Adipocyte (in vitro differentiated cells): ENCODE measurements around the gene RANBP10.

Experiments used
- DNase-seq: peaks from one replicate; pipeline ENCODE4 v3.0.0-alpha.2; 2015; ENCODE audit warnings: low read depth
- H3K27me3 ChIP-seq: replicated peaks from 2 replicates; pipeline ENCODE4 v1.7.0; 2013; ENCODE audit warnings: mild to moderate bottlenecking, low read length, moderate library complexity; ENCODE audit not compliant: control insufficient read depth, insufficient read depth
- H3K36me3 ChIP-seq: 2 replicates; pipeline ENCODE4 v1.7.0; 2013; ENCODE audit warnings: low read length, mild to moderate bottlenecking, moderate library complexity; ENCODE audit not compliant: control insufficient read depth, insufficient read depth, severe bottlenecking
- H3K4me1 ChIP-seq: 2 replicates; pipeline ENCODE4 v1.7.0; 2013; ENCODE audit warnings: mild to moderate bottlenecking, low read length, moderate library complexity; ENCODE audit not compliant: control insufficient read depth, insufficient read depth
- H3K4me3 ChIP-seq: 2 replicates; pipeline ENCODE4 v1.7.0; 2013; ENCODE audit warnings: mild to moderate bottlenecking, low read length, moderate library complexity
- H3K9ac ChIP-seq: 2 replicates; pipeline ENCODE4 v1.7.0; 2013; ENCODE audit warnings: mild to moderate bottlenecking, low read length, moderate library complexity
- H3K9me3 ChIP-seq: 2 replicates; pipeline ENCODE4 v1.7.0; 2013; ENCODE audit warnings: mild to moderate bottlenecking, low read length, moderate library complexity; ENCODE audit not compliant: control insufficient read depth

RANBP10 gene

GRCh38 chr16:67733734-67734470 lies 72.5 kb downstream of the RANBP10 start:
- Histone ChIP-seq H3K27me3 (no peaks in the 10 kb centered on the region), H3K9me3 (no peaks in the 10 kb centered on the region), H3K36me3 (peaks cover 42% of the 10 kb centered on the region), H3K4me1 (no peaks in the 10 kb centered on the region), H3K9ac (no peak overlapping the region), H3K4me3 (no peak overlapping the region)
- no peak for DNase-seq

GRCh38 chr16:67731753-67732095 lies 74.6 kb downstream of the RANBP10 start:
- peaks cover 60% of the 10 kb centered on the region for H3K36me3 ChIP-seq

GRCh38 chr16:67731071-67731752 lies 75.1 kb downstream of the RANBP10 start:
- DNase-seq: no peak
- Histone ChIP-seq H3K27me3 (no peaks in the 10 kb centered on the region), H3K4me1 (peaks cover 5% of the 10 kb centered on the region), H3K9me3 (no peaks in the 10 kb centered on the region), H3K9ac (no peak overlapping the region), H3K36me3 (peaks cover 64% of the 10 kb centered on the region), H3K4me3 (no peak overlapping the region)

More at GRCh38 chr16:67731753-67732095, 74.6 kb downstream of the RANBP10 start:
- H3K9me3 ChIP-seq: no peaks in the 10 kb centered on the region
- H3K27me3 ChIP-seq: no peaks in the 10 kb centered on the region
- no peak overlapping the region for H3K9ac ChIP-seq
- no peak for DNase-seq
- peaks cover 1% of the 10 kb centered on the region for H3K4me1 ChIP-seq
- H3K4me3 ChIP-seq: no peak overlapping the region

- H3K4me3 ChIP-seq: no peak overlapping the region
- no peaks in the 10 kb centered on the region for H3K27me3 ChIP-seq
- peaks cover 64% of the 10 kb centered on the region for H3K36me3 ChIP-seq
- no peak overlapping the region for H3K9ac ChIP-seq
- H3K9me3 ChIP-seq: no peaks in the 10 kb centered on the region
- H3K4me1 ChIP-seq: peaks cover 5% of the 10 kb centered on the region
- no peak for DNase-seq
Observed at GRCh38 chr16:67730326-67730725, 76.0 kb downstream of the RANBP10 start.

- Histone ChIP-seq H3K4me3 (no peak overlapping the region), H3K9ac (no peak overlapping the region), H3K4me1 (peaks cover 5% of the 10 kb centered on the region), H3K36me3 (peaks cover 68% of the 10 kb centered on the region), H3K9me3 (no peaks in the 10 kb centered on the region), H3K27me3 (no peaks in the 10 kb centered on the region)
- DNase-seq: no peak
Observed at GRCh38 chr16:67729636-67730248, 76.6 kb downstream of the RANBP10 start.

- Histone ChIP-seq H3K4me1 (peaks cover 5% of the 10 kb centered on the region), H3K27me3 (no peaks in the 10 kb centered on the region), H3K9ac (no peak overlapping the region), H3K9me3 (no peaks in the 10 kb centered on the region), H3K4me3 (no peak overlapping the region), H3K36me3 (peaks cover 62% of the 10 kb centered on the region)
- DNase-seq: no peak
Observed at GRCh38 chr16:67727521-67728485, 78.6 kb downstream of the RANBP10 start.

- peaks cover 5% of the 10 kb centered on the region for H3K4me1 ChIP-seq
- peaks cover 54% of the 10 kb centered on the region for H3K36me3 ChIP-seq
- no peak overlapping the region for H3K9ac ChIP-seq
- no peak overlapping the region for H3K4me3 ChIP-seq
- H3K27me3 ChIP-seq: no peaks in the 10 kb centered on the region
- DNase-seq: no peak
- no peaks in the 10 kb centered on the region for H3K9me3 ChIP-seq
Observed at GRCh38 chr16:67726106-67727034, 80.0 kb downstream of the RANBP10 start.

GRCh38 chr16:67723911-67724305 lies 82.5 kb downstream of the RANBP10 start:
- H3K27me3 ChIP-seq: no peaks in the 10 kb centered on the region
- H3K4me1 ChIP-seq: peaks cover 17% of the 10 kb centered on the region
- H3K9ac ChIP-seq: no peak overlapping the region
- H3K9me3 ChIP-seq: no peaks in the 10 kb centered on the region
- no peak for DNase-seq
- no peak overlapping the region for H3K4me3 ChIP-seq
- peaks cover 29% of the 10 kb centered on the region for H3K36me3 ChIP-seq

GRCh38 chr16:67723151-67723910 lies 83.0 kb downstream of the RANBP10 start:
- Histone ChIP-seq H3K36me3 (peaks cover 24% of the 10 kb centered on the region), H3K4me3 (no peak overlapping the region), H3K9ac (no peak overlapping the region), H3K27me3 (no peaks in the 10 kb centered on the region), H3K4me1 (peaks cover 21% of the 10 kb centered on the region), H3K9me3 (no peaks in the 10 kb centered on the region)
- peak; percentile 74 for DNase-seq

GRCh38 chr16:67720236-67720635 lies 86.1 kb downstream of the RANBP10 start:
- Histone ChIP-seq H3K27me3 (no peaks in the 10 kb centered on the region), H3K9ac (peak overlapping the region; percentile 93), H3K36me3 (peaks cover 4% of the 10 kb centered on the region), H3K9me3 (no peaks in the 10 kb centered on the region), H3K4me1 (peaks cover 23% of the 10 kb centered on the region), H3K4me3 (peak overlapping the region; percentile 90)
- DNase-seq: no peak
